CD4-positive, alpha-beta T cell treated with Interleukin-10 for 1 hour (primary cell): ENCODE results near the gene HEATR5A.
"Not testable (repeated sequence)": the region's sequence is repeated elsewhere in the genome, so short reads cannot be mapped to it uniquely, and the experiment has no call there.

ENCODE experiments used
- DNase-seq: peaks from one replicate; pipeline ENCODE4 v3.0.0-alpha.2; 2020

HEATR5A gene

GRCh38 chr14:31320922-31321766 is 99.2 kb downstream of the HEATR5A start:
- no peak for DNase-seq

- DNase-seq: no peak
These were observed 100.1 kb downstream of the HEATR5A start for GRCh38 chr14:31320216-31320615.

- no peak for DNase-seq
These were observed 100.6 kb downstream of the HEATR5A start for GRCh38 chr14:31319701-31320100.

- DNase-seq: no peak
These were observed 107.4 kb downstream of the HEATR5A start for GRCh38 chr14:31312934-31313333.

DNA sequence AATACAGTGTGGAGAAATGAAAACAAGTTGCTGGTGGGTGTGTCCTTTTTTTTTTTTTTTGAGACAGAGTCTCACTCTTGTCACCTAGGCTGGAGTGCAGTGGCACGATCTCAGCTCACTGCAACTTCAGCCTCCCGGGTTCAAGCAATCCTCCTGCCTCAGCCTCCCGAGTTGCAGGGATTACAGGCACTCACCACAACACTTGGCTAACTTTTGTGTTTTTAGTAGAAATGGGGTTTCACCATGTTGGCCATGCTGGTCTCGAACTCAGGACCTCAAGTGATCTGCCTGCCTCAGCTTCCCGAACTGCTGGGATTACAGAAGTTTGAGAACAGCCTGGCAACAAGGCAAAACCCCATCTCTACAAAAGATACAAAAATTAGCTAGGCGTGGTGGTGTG is 108.0 kb downstream of the HEATR5A start:
- not testable (repeated sequence) for DNase-seq

DNA sequence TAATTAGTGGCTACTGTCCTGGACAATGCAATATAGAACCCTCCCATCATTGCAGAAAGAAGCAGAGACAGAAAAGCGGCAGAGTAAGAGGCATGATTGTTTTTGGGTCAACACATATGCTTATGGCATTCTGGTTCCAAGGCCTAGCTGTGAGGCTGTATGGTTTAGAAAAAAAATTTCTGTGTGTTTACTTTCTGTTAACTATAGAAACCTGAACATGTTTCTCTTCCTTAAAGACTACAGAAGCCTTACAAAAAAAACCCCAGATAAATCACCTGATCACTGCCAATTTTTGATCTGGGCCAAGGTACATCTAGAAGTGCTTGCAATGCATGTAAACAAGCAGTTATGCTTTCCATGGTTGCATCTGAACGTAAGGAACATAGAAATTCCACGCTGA is 112.7 kb downstream of the HEATR5A start:
- DNase-seq: no peak

- DNase-seq: no peak
These were observed 113.2 kb downstream of the HEATR5A start for GRCh38 chr14:31307198-31307597.

GRCh38 chr14:31303654-31304053 is 116.7 kb downstream of the HEATR5A start:
- DNase-seq: no peak

- DNase-seq: no peak
These were observed 119.5 kb downstream of the HEATR5A start for GRCh38 chr14:31300883-31301282.

DNA sequence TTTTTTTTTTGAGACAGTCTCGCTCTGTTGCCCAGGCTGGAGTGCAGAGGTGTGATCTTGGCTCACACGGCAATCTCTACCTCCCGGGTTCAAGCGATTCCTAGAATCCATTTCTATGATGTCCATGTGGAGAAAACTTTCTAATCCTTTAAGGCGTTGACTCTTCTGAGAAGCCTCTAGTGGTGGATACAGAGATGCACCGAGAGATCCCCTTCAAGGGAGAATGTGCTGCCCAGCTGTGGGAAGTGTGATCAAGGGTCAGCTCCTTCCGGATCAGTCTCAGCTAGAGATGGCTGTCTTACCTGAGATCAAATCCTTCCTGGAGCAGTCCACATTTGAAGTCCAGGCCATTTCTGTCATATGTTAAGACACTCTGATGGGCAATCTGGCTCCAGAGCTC is 120.1 kb downstream of the HEATR5A start:
- no peak for DNase-seq

DNA sequence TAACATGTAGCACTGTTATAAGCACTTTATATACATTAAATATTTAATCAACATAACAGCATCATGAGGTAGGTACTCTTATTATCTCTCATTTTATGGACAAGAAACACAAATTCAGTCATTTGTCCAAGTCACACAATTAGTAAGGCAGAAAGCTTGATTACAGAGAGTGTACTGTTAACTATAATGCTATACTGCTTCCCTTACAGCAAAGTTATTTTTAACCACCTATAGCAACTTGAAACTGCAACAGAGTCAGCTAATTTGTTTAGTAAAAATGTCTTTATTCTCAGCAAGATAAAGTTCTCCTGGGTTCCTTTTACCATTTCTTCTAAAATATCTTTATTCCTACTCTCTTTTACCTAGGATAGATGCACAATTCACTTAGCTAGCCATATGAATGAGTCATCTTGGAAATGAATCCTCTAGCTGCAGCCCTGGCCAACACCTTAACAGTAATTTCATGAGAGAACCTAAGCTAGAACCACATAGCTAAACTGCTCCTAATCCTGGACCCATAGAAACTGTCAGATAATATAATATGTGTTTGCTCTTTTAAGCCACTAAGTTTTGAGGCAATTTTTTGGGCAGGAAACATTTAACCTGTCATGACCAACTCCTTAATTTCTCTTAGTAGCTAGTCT is 122.5 kb downstream of the HEATR5A start:
- no peak for DNase-seq

DNA sequence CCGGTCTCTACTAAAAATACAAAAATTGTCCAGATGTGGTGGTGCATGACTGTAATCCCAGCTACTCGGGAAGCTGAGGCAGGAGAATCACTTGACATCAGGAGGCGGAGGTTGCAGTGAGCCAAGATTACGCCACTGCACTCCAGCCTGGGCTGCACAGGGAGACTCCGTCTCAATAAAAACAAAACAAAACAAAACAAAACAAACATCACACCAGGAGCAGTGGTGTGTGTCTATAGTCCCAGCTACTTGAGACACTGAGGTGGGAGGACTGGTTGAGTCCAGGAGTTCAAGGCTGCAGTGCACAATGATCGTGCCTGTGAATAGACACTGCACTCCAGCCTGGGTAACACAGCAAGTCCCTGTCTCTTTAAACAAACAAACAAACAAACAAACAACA is 123.2 kb downstream of the HEATR5A start:
- no peak for DNase-seq

DNA sequence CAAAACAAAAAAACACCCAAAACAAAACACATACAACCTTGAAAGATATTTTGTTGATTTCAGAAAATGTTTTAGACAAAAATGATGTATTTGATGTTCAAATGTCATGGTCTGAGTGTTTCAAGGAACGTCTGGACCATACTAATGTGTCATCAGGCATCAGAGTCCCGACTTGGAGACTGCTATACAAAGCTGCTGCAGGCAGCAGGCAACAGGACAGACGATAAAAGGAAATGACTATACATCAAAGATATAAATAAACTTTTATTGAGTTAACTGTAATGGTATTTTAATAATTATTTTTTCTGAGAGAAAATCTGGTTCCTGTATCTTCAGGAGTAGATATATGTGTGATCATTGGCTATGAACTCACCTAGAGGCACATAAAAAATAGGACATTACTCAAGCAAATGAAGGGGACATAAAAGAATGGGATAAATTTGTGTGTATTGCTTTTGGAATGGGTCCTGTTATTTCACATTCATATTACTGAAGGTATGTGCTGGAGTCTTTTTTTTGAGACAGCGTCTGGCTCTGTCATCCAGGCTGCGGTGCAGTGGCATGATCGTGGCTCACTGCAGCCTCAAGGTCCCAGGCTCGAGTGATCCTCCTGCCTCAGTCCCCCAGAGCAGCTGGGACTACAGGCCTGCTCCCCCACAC is 125.5 kb downstream of the HEATR5A start:
- DNase-seq: no peak

DNA sequence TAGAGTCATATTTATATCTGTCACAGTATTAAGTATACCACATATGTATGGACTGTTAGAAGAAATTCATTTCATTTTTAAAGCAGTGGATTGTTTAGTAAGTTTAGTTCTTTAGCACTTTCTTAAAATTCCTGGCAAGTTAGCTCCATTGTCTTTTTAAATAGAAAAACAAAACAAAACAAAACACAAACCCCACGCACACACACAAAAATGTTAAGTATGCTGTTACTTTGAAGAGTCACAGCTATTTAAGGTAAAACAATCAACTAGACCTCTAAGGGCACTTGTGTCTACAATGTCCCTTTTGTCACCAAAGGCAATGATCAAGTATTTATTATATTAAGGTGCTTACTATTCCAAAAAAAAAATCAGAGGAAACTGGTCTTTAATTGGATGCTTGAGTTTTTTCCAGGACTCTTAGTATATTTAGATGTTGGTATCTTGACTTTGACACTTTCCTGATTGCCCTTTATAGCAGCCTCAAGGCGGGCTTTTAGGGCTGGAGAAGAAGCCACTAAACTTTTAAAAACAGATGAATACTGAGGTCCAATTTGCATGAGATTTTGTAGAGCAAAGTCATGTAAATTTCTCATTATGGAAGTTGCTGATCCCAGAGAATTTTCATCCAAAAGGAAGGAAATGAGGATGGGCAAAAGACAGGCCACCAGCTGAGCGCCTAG is 127.3 kb downstream of the HEATR5A start:
- no peak for DNase-seq

DNA sequence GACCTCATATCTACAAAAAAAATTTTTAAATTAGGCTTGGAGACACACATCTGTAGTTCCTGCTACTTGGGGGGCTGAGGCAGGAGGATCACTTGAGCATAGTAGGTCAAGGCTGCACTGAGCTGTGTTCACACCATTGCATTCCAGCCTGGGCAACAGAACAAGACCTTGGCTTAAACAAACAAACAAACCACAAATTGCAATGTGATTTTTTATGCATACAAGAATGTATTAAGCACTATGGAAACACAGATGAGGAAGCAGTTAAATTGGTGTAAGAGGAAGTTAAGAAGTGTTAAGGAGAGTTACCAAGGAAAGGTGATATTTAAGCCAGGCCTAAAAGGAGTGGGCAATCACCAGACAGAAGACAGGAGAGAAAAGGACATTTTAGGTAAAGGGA is 129.1 kb downstream of the HEATR5A start:
- DNase-seq: no peak

GRCh38 chr14:31287294-31287972 is 132.9 kb downstream of the HEATR5A start:
- DNase-seq: no peak

- DNase-seq: peak; percentile 6
These were observed 133.7 kb downstream of the HEATR5A start for GRCh38 chr14:31286456-31287293.

DNA sequence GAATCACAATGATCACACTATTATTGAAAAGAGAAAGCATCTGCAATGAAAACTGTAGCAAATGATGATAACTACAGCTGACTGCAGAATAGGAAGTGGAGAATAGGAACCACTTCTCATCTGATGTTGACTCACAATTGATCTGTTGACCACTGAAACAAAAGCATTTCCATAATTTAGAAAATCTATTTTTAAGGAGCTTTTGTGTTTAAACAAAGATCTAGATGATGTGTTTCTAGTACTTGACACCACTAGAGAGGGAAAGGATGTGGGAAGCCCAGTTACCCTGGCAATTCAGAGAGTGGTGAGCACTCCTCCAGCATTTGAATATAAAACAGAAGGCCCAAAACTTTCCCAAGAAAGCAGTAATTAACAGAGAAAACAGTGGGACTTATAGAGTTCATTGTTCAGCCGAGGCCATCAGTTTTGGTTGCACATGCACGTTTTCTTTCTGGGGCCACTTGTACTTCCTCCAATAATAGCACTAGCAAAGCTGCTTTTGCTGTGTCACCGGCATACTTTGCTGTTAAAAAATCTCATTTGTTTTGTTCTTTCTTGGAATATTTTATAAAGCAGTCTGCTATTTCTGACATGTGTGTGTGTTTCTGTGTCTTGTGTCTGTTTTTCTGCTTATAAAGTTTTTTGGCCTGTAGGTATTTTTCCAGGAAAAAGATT is 136.6 kb downstream of the HEATR5A start:
- DNase-seq: no peak

GRCh38 chr14:31283153-31283552 is 137.2 kb downstream of the HEATR5A start:
- DNase-seq: no peak

DNA sequence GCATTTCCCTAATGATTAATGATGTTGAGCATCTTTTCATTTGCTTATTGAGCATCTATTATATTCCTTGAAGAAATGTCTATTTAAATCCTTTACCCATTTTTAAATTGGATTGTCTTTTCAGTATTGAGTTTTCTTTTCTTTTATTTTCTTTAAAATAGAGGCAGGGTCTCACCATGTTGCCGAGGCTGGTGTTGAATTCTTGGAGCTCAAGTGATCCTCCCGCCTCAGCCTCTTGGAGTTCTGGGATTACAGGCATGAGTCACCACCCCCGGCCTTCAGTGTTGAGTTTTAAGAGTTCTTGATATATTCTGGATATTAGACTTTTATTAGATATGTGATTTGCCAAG is 139.5 kb downstream of the HEATR5A start:
- DNase-seq: no peak

- DNase-seq: no peak
These were observed 140.0 kb downstream of the HEATR5A start for GRCh38 chr14:31280132-31280870.
